Measurements from ENCODE around the gene NHEJ1. TPM values are rescaled to one million over a fixed set of nuclear protein-coding genes. Genes with fewer than 3 reads are reported as not detected.

Gene NHEJ1
- total RNA-seq, 4 donors from 2014 or later, result 50.5 to 90.2 (median 65.3) TPM

DNA sequence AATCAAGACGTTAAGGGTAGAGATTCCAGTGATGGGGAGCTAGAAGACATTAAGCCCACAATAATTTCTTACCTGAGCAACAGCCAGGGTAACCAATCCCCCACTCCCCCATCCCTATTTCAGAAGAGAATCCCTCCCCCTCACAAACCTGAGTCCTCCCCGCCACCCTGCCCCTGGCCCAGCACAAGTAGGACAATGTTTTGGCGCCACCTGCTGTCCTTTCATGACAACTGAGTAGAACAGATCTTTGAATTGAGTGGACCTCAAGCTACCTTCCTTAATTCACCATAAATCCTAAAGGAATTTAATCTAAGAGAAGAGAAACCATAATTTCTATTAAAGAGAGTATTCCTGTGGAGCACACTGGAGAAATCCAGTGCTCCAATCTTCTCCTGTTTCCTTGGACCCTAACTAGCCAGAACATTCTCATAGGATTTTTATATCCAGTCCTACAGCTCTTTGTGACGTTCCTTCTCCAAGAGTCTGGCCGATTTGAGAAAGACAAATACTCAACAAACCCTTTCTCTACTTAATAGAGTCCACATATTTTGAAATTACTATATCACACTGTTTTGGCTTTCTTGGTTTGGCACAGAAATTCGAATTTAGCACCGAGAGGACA is 41.1 kb downstream of the NHEJ1 start:
- Histone ChIP-seq H3K27me3 (no peaks in the 10 kb centered on the region), H3K9me3 (no peaks in the 10 kb centered on the region), H3K4me3 (no peak overlapping the region), H3K4me1 (peaks cover 7 to 76% (median 62%) of the 10 kb centered on the region in 4 donors), H3K27ac (peak overlapping the region; percentile 70 to 82 (median 74)), H3K36me3 (no peaks in the 10 kb centered on the region)
- no peak for TF ChIP-seq POLR2A (IDR thresholded peaks at IDR 0.05)
- no peak for TF ChIP-seq EP300 (IDR thresholded peaks at IDR 0.05; ENCODE audit: low read depth)
- no peak for TF ChIP-seq POLR2AphosphoS5 (IDR thresholded peaks at IDR 0.05)
- TF ChIP-seq, protein P1, sequence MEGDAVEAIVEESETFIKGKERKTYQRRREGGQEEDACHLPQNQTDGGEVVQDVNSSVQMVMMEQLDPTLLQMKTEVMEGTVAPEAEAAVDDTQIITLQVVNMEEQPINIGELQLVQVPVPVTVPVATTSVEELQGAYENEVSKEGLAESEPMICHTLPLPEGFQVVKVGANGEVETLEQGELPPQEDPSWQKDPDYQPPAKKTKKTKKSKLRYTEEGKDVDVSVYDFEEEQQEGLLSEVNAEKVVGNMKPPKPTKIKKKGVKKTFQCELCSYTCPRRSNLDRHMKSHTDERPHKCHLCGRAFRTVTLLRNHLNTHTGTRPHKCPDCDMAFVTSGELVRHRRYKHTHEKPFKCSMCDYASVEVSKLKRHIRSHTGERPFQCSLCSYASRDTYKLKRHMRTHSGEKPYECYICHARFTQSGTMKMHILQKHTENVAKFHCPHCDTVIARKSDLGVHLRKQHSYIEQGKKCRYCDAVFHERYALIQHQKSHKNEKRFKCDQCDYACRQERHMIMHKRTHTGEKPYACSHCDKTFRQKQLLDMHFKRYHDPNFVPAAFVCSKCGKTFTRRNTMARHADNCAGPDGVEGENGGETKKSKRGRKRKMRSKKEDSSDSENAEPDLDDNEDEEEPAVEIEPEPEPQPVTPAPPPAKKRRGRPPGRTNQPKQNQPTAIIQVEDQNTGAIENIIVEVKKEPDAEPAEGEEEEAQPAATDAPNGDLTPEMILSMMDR (IDR thresholded peaks at IDR 0.05), result peak; percentile 61 to 85 (median 70)
- peak; percentile 81 for DNase-seq
- in situ Hi-C loops (cut with MboI; ENCODE audit: low pct_ligation_motif_present in 1 of 4, low pct_unique_long_range_greater_than_20kb in 1 of 4, low sequenced_read_pairs in 3 of 4) (loop anchor here in 2 of 4 donors (10.0 kb wide), 2 partner anchors 55 to 65 kb away; partner anchors contain the start of gene IHH (in 1 of the 2)), intact Hi-C loops (cut with DNase I; ENCODE audit: low total_unique reads) (no loop called here)
- WGBS, 2 donors (ENCODE audit: low coverage in 1 of 2), result 56 to 64% methylated on average over 5 to 7 of the region's 7 CpGs

DNA sequence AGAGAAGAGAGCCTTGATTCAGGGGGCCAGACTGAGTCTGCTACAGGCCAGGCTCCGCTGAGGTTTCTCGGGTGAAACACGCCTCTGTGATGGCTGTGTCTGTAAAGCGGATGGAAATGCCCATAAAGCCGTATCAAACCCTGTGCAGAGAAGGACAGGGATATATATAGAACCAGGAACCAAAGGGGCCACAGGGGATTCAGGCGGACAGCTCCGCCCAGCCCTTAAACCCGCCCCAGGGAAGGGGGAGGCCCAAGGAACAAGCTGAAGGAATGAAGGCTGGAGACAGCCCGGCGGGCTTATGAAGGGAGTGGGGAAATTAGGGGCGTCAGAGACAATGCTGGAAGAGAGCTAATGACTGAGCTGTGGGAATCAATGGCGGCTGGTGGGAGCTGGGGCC is 42.1 kb downstream of the NHEJ1 start:
- DNase-seq, result peak; percentile 70
- in situ Hi-C loops (cut with MboI; ENCODE audit: low pct_ligation_motif_present in 1 of 4, low pct_unique_long_range_greater_than_20kb in 1 of 4, low sequenced_read_pairs in 3 of 4), result no loop called here
- intact Hi-C loops (cut with DNase I; ENCODE audit: low total_unique reads), result no loop called here
- peaks cover 7 to 85% (median 61%) of the 10 kb centered on the region in 4 donors for H3K4me1 ChIP-seq
- H3K27me3 ChIP-seq, result no peaks in the 10 kb centered on the region
- no peaks in the 10 kb centered on the region for H3K36me3 ChIP-seq
- H3K4me3 ChIP-seq, result no peak overlapping the region
- WGBS, 2 donors (ENCODE audit: low coverage in 1 of 2), result 52 to 70% methylated on average over 2 to 12 of the region's 12 CpGs
- TF ChIP-seq EP300 (IDR thresholded peaks at IDR 0.05; ENCODE audit: low read depth), result no peak
- TF ChIP-seq POLR2A (IDR thresholded peaks at IDR 0.05), result peak; percentile 47
- peak in 2 of 3 donors; percentile 18 to 66 for TF ChIP-seq POLR2AphosphoS5 (IDR thresholded peaks at IDR 0.05)
- TF ChIP-seq, protein P1 (IDR thresholded peaks at IDR 0.05), result no peak
- H3K27ac ChIP-seq, result peak overlapping the region; percentile 70 to 82 (median 74)
- H3K9me3 ChIP-seq, result no peaks in the 10 kb centered on the region

GRCh38 chr2:219116776-219117646 is 43.6 kb downstream of the NHEJ1 start:
- 32 to 60% methylated on average over 6 to 8 of the region's 8 CpGs for WGBS, 2 donors (ENCODE audit: low coverage in 1 of 2)
- peaks cover 0 to 78% (median 55%) of the 10 kb centered on the region in 4 donors for H3K4me1 ChIP-seq
- no peaks in the 10 kb centered on the region for H3K27me3 ChIP-seq
- H3K4me3 ChIP-seq, result no peak overlapping the region
- TF ChIP-seq, protein P1 (IDR thresholded peaks at IDR 0.05), result peak in 2 of 5 experiments; percentile 21 to 56
- TF ChIP-seq EP300 (IDR thresholded peaks at IDR 0.05; ENCODE audit: low read depth), result no peak
- peak; percentile 24 for TF ChIP-seq POLR2A (IDR thresholded peaks at IDR 0.05)
- peak in 1 of 3 donors; percentile 60 for TF ChIP-seq POLR2AphosphoS5 (IDR thresholded peaks at IDR 0.05)
- H3K27ac ChIP-seq, result peak overlapping the region; percentile 70 to 82 (median 74)
- peak; percentile 75 for DNase-seq
- intact Hi-C loops (cut with DNase I; ENCODE audit: low total_unique reads) (no loop called here), in situ Hi-C loops (cut with MboI; ENCODE audit: low pct_ligation_motif_present in 1 of 4, low pct_unique_long_range_greater_than_20kb in 1 of 4, low sequenced_read_pairs in 3 of 4) (no loop called here)
- H3K9me3 ChIP-seq, result no peaks in the 10 kb centered on the region
- no peaks in the 10 kb centered on the region for H3K36me3 ChIP-seq

All from transverse colon (tissue), 4 donors.